Adrenal gland (tissue), 12 donors: Measurements from ENCODE around the gene RAPGEF4. TPM values are rescaled to one million over a fixed set of nuclear protein-coding genes. Genes with fewer than 3 reads are reported as not detected.

Experiments used
- DNase-seq, 7 donors: peaks; one replicate each; pipeline ENCODE4 v3.0.0-alpha.2; 2019 to 2020
- H3K27ac ChIP-seq, 5 donors: fragments of 200-600 bp; sonication (generic) in 4 of 5; 1 replicate in 3 of 5; 2 replicates in 2 of 5; pipeline versions ENCODE4 v1.5.1 to v1.8.0; 2016 to 2020; ENCODE audit warnings: mild to moderate bottlenecking in 1 of 5
- H3K27me3 ChIP-seq: fragments of 200-600 bp; 2 replicates; pipeline ENCODE4 v1.8.0; 2021
- H3K36me3 ChIP-seq, 2 donors: fragments of 200-600 bp; replicated peaks in 1 of 2; 1 replicate in 1 of 2; 2 replicates in 1 of 2; pipeline versions ENCODE4 v1.5.1 to v1.8.0; 2018 to 2022
- H3K4me1 ChIP-seq, 2 donors: fragments of 200-600 bp; replicated peaks in 1 of 2; 1 replicate in 1 of 2; 2 replicates in 1 of 2; pipeline versions ENCODE4 v1.5.1 to v1.8.0; 2018 to 2021
- H3K4me3 ChIP-seq, 4 donors: fragments of 200-600 bp; sonication (generic) in 3 of 4; one replicate each; pipeline ENCODE4 v1.5.1; 2016 to 2018
- H3K9me3 ChIP-seq, 3 donors: fragments of 200-600 bp; sonication (generic) in 1 of 3; replicated peaks in 1 of 3; 1 replicate in 2 of 3; 2 replicates in 1 of 3; pipeline versions ENCODE4 v1.5.1 to v1.8.0; 2016 to 2021
- POLR2A ChIP-seq, 2 donors: fragments of 450-650 bp; IDR thresholded peaks; one replicate each; pipeline ENCODE4 v1.6.1; 2017; ENCODE audit warnings: antibody characterized with exemption in 2 of 2, mild to moderate bottlenecking in 2 of 2, moderate library complexity in 1 of 2
- WGBS, 4 donors: extraction: QIAGEN DNeasy Blood & Tissue Kit in 2 of 4; methylation state at CpG; one replicate each; pipeline versions ENCODE4 v1.1.5 to v1.1.7; 2013 to 2017; 5-methylcytosine and 5-hydroxymethylcytosine counted together
- intact Hi-C, 2 donors: fragments of 100-400 bp; cut with DNase I; formaldehyde crosslinking; loops; one replicate each; pipeline versions ENCODE4 v1.14.1 to v1.15.0; 2022 to 2023
- polyA plus RNA-seq, 3 donors: library from polyadenylated mRNA; stranded (reverse); fragments of 200-250 nt in 2 of 3; fragments of 350-450 nt in 1 of 3; fragmentation: Illumina TruSeq in 1 of 3; extraction: RNeasy Lipid Tissue Mini Kit (QIAGEN cat#74804) in 1 of 3; gene quantifications; one replicate each; pipeline ENCODE4 v1.2.3, GENCODE V29; 2013 to 2014
- total RNA-seq, 9 donors: library from RNA; depleted of rRNA in 4 of 9; stranded (reverse); fragments of >200 nt in 4 of 9; fragments of 120-200 nt in 1 of 9; fragmentation: NEBNext Ultra II Directional in 1 of 9; extraction: Animal tissue kit (Norgen Biotek cat#: 25700) in 1 of 9; gene quantifications; one replicate each; pipeline versions ENCODE4 v1.1.0 to v1.2.4, GENCODE V29; 2013 to 2023
- TF ChIP-seq, protein P1 (sequence below), 6 experiments: fragments of 450-650 bp in 4 of 6; fragments of 200-600 bp in 2 of 6; sonication (generic) in 1 of 6; IDR thresholded peaks; 1 replicate in 5 of 6; 2 replicates in 1 of 6; pipeline versions ENCODE4 v1.5.1 to v1.8.0; 2016 to 2021; ENCODE audit warnings: antibody characterized with exemption in 6 of 6, mild to moderate bottlenecking in 2 of 6, moderate library complexity in 1 of 6
- donor health status: healthy with polysubstance abuse.
- donor health status: Bipolar disorder and iron deficiency.
- donor health status: DM: yes; HTN: yes; CAD: no.
- donor health status: DM: no; HTN: no; CAD: no.
- donor health status: DM: no; HTN: no; CAD: no.
- donor health status: DM: yes; HTN: yes; CAD: no.

Gene RAPGEF4
- total and polyA plus RNA-seq, 12 donors, result 24.8 to 288 (median 101) TPM

DNA sequence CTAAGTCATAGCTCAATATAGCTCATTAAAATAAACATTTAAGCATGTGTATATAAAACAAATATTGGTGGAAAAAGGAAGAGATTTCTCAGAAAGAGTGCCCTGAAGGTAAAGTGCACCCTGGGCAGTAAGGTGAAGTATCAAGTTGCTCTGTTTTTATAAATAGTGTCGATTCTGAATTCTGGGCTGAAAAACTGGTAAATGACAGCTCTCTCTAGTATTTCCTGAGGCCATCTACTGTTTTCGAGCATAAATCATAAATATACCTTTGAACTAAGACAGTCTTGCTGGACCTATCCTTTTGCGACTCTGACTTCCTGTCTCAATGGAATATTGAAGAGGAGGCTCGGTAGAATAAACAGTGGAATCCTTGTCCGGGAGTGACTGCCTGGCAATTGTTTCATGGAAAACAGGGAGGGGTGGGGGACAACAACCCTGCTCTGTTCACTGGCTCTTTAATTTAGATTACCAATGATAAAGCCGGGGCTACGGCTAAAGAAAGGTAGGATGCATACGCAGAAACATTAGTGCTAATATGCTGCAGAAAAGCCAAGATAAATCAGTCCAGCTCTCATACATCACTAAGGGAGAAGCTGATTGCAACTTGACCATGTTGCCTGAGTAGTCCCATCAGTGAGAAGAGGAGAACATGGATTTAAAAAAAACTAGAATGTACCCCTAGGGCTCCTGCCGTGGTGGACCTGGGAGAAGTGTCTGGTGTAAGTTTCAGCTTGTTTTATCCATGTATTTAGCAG, 124.1 kb downstream of the RAPGEF4 start:
- Histone ChIP-seq H3K9me3 (no peaks in the 10 kb centered on the region), H3K4me3 (peak overlapping the region in 1 of 4 donors; percentile 27), H3K4me1 (peaks cover 40 to 71% of the 10 kb centered on the region in 2 donors), H3K36me3 (no peaks in the 10 kb centered on the region), H3K27ac (peak overlapping the region; percentile 22 to 81 (median 60)), H3K27me3 (no peaks in the 10 kb centered on the region)
- intact Hi-C loops, result loop anchor here in 1 of 2 donors (10.0 kb wide), 1 partner anchor 45 kb away; no protein-coding TSS in a partner anchor
- TF ChIP-seq POLR2A (IDR thresholded peaks at IDR 0.05), result peak in 1 of 2 donors; percentile 43
- TF ChIP-seq, protein P1, sequence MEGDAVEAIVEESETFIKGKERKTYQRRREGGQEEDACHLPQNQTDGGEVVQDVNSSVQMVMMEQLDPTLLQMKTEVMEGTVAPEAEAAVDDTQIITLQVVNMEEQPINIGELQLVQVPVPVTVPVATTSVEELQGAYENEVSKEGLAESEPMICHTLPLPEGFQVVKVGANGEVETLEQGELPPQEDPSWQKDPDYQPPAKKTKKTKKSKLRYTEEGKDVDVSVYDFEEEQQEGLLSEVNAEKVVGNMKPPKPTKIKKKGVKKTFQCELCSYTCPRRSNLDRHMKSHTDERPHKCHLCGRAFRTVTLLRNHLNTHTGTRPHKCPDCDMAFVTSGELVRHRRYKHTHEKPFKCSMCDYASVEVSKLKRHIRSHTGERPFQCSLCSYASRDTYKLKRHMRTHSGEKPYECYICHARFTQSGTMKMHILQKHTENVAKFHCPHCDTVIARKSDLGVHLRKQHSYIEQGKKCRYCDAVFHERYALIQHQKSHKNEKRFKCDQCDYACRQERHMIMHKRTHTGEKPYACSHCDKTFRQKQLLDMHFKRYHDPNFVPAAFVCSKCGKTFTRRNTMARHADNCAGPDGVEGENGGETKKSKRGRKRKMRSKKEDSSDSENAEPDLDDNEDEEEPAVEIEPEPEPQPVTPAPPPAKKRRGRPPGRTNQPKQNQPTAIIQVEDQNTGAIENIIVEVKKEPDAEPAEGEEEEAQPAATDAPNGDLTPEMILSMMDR (IDR thresholded peaks at IDR 0.05), result no peak
- peak in 4 of 7 donors; percentile 38 to 64 (median 61) for DNase-seq
- 20 to 27% (median 26%) methylated on average over 9 of the region's 9 CpGs for WGBS, 4 donors

GRCh38 chr2:172860336-172860707, 124.7 kb downstream of the RAPGEF4 start:
- H3K9me3 ChIP-seq, result no peaks in the 10 kb centered on the region
- peak overlapping the region in 4 of 5 donors; percentile 41 to 81 (median 62) for H3K27ac ChIP-seq
- 24 to 46% (median 39%) methylated on average over 2 of the region's 2 CpGs for WGBS, 4 donors
- H3K4me1 ChIP-seq, result peaks cover 40 to 72% of the 10 kb centered on the region in 2 donors
- H3K4me3 ChIP-seq, result peak overlapping the region in 1 of 4 donors; percentile 27
- H3K36me3 ChIP-seq, result no peaks in the 10 kb centered on the region
- intact Hi-C loops, result loop anchor here in 1 of 2 donors (10.0 kb wide), 1 partner anchor 46 kb away; no protein-coding TSS in a partner anchor
- H3K27me3 ChIP-seq, result no peaks in the 10 kb centered on the region
- no peak for DNase-seq
- TF ChIP-seq, protein P1 (IDR thresholded peaks at IDR 0.05), result no peak
- TF ChIP-seq POLR2A (IDR thresholded peaks at IDR 0.05), result no peak

DNA sequence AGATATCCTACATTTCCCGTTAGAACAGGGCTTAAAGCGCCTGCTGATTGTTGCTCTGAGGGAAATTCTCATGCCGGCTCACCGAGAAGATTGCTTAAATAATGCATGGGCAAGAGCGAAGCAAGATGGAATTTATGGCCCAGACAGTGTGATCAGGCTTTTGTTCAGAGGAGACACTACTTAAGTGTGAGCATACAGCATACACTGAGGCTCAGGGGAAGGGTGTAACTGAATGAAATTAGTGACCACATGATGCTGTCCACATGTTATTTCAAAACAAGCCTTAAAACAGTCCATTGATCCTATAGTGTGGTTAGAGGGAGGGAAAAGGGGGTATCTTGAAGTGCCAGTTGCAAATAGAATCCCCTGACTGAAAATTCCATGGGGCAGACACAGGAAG, 125.5 kb downstream of the RAPGEF4 start:
- Histone ChIP-seq H3K9me3 (no peaks in the 10 kb centered on the region), H3K27ac (peak overlapping the region in 3 of 5 donors; percentile 30 to 81 (median 61)), H3K4me3 (peak overlapping the region in 1 of 4 donors; percentile 27), H3K36me3 (no peaks in the 10 kb centered on the region), H3K27me3 (no peaks in the 10 kb centered on the region), H3K4me1 (peaks cover 40 to 72% of the 10 kb centered on the region in 2 donors)
- TF ChIP-seq, protein P1 (IDR thresholded peaks at IDR 0.05), result no peak
- TF ChIP-seq POLR2A (IDR thresholded peaks at IDR 0.05), result no peak
- 52 to 75% (median 72%) methylated on average over 5 of the region's 5 CpGs for WGBS, 4 donors
- DNase-seq, result no peak
- intact Hi-C loops, result loop anchor here in 1 of 2 donors (10.0 kb wide), 1 partner anchor 46 kb away; no protein-coding TSS in a partner anchor

DNA sequence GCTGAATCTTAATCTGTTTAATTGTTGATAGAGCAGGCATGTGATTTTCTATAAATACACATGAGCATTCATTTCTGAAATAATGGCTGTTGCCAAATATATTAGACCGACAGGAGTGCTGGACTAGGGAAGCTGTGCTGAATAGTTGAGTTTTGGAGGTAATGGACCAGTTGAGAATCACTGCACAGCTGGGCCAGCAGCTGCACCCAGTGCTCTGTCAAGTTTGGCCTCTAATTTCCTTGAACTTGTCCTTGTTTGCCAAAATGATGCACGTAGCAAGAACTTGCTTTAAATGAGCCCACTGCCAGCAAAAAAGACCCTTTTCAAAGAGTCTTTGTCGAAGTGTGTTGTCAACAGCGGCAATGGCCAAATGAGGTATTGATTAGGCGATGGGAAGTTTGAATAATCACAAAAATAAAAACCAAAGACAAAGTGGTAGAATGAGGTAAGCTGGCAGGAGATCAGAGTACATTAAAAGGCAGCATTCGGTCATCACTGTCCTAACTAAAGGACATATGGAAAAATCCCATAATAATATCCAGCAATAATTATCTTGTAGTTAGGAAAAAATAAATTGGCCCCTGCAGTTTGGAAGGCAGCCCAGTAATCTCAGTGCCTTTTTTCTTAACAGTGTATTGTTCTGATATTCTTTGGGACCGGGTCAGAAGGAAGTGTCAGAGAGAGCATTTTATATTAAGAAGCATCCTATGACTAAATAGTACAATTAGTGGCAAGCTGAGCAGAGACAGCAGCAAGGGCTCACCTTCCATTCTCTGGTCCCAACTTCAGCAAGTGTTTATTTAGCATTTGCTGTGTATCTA, 126.2 kb downstream of the RAPGEF4 start:
- intact Hi-C loops, result loop anchor here in 1 of 2 donors (10.0 kb wide), 1 partner anchor 47 kb away; no protein-coding TSS in a partner anchor

More for the DNA sequence above, 126.2 kb downstream of the RAPGEF4 start:
- Histone ChIP-seq H3K27me3 (no peaks in the 10 kb centered on the region), H3K36me3 (no peaks in the 10 kb centered on the region), H3K27ac (peak overlapping the region in 3 of 5 donors; percentile 30 to 81 (median 61)), H3K4me3 (peak overlapping the region in 1 of 4 donors; percentile 27), H3K4me1 (peaks cover 40 to 71% of the 10 kb centered on the region in 2 donors), H3K9me3 (no peaks in the 10 kb centered on the region)
- 43 to 59% (median 52%) methylated on average over 7 of the region's 7 CpGs for WGBS, 4 donors
- DNase-seq, result no peak
- no peak for TF ChIP-seq POLR2A (IDR thresholded peaks at IDR 0.05)
- TF ChIP-seq, protein P1 (IDR thresholded peaks at IDR 0.05), result no peak
